A673 (cell line): Measurements from ENCODE around the gene ACTL7A. TPM values are rescaled to one million over a fixed set of nuclear protein-coding genes. Genes with fewer than 3 reads are reported as not detected.

Source experiments
- BruUV-seq: library from RNA; stranded (reverse); fragments of 400-500 nt; replicated peaks from 2 replicates; lab custom pipeline; 2021; lab: Mats Ljungman, UMichigan
- CTCF ChIA-PET: fragments of 300-600 bp; sonication (Branson Sonifier 250); formaldehyde crosslinking; loops from one replicate; lab custom pipeline; 2022; ENCODE audit warnings: antibody characterized with exemption; lab: Charles Lee
- POLR2A ChIA-PET: fragments of 300-600 bp; sonication (Branson Sonifier 250); formaldehyde crosslinking; loops from one replicate; lab custom pipeline; 2022; ENCODE audit warnings: antibody characterized with exemption; ENCODE audit not compliant: low non-redundant PET; lab: Charles Lee
- DNase-seq: peaks from one replicate; pipeline ENCODE4 v3.0.0-alpha.2; 2015; ENCODE audit warnings: low spot score
- H3K27ac ChIP-seq: fragments of 200-600 bp; sonication (generic); 2 replicates; pipeline ENCODE4 v1.5.1; 2016; ENCODE audit warnings: mixed run types, low read depth, mild to moderate bottlenecking, mixed read lengths, antibody characterized with exemption, low read length; ENCODE audit not compliant: poor library complexity, severe bottlenecking
- H3K27me3 ChIP-seq: fragments of 200-600 bp; sonication (generic); replicated peaks from 2 replicates; pipeline ENCODE4 v1.6.1; 2017; ENCODE audit warnings: mixed run types, low read depth, mild to moderate bottlenecking, mixed read lengths, antibody characterized with exemption, low read length; ENCODE audit not compliant: insufficient read depth, poor library complexity
- H3K36me3 ChIP-seq: fragments of 200-600 bp; sonication (generic); 2 replicates; pipeline ENCODE4 v1.6.1; 2016; ENCODE audit warnings: mixed run types, mild to moderate bottlenecking, mixed read lengths, antibody characterized with exemption, low read length; ENCODE audit not compliant: insufficient read depth, poor library complexity, severe bottlenecking
- H3K4me1 ChIP-seq: fragments of 200-600 bp; sonication (generic); 2 replicates; pipeline ENCODE4 v1.6.1; 2017; ENCODE audit warnings: mixed run types, mild to moderate bottlenecking, mixed read lengths, antibody characterized with exemption, low read length; ENCODE audit not compliant: insufficient read depth, poor library complexity, severe bottlenecking
- H3K4me3 ChIP-seq: fragments of 200-600 bp; sonication (generic); 2 replicates; pipeline ENCODE4 v1.5.1; 2016; ENCODE audit warnings: low read depth, mixed run types, mild to moderate bottlenecking, mixed read lengths, low read length; ENCODE audit not compliant: poor library complexity, severe bottlenecking
- H3K9me3 ChIP-seq: fragments of 200-600 bp; sonication (generic); 2 replicates; pipeline ENCODE4 v1.6.1; 2016; ENCODE audit warnings: mixed run types, low read depth, mild to moderate bottlenecking, mixed read lengths, antibody characterized with exemption, low read length; ENCODE audit not compliant: poor library complexity, severe bottlenecking
- EZH2 ChIP-seq: fragments of 200-600 bp; sonication (generic); IDR thresholded peaks from 2 replicates; pipeline ENCODE4 v1.6.1; 2017; ENCODE audit warnings: borderline replicate concordance, low read depth, mild to moderate bottlenecking, mixed read lengths, antibody characterized with exemption, low read length; ENCODE audit not compliant: poor library complexity, severe bottlenecking
- intact Hi-C: fragments of 100-400 bp; cut with micrococcal nuclease; formaldehyde crosslinking; loops from one replicate; pipeline ENCODE4 v1.10.0; 2022; ENCODE audit not compliant: unreplicated experiment
- total RNA-seq: library from RNA; stranded (reverse); gene quantifications from 2 replicates; pipeline ENCODE4 v1.2.3, GENCODE V29; 2021
- TF ChIP-seq, protein P1 (sequence below): fragments of 300-800, 200-600 bp; sonication (generic); conservative IDR thresholded peaks from 2 replicates; pipeline ENCODE4 v1.5.1; 2017; ENCODE audit warnings: low read depth, mild to moderate bottlenecking, antibody characterized with exemption, low read length, moderate library complexity, mixed read lengths

ACTL7A gene
- total RNA-seq, 1 experiment from 2014 or later, result not detected

GRCh38 chr9:108874058-108874788 is 12.2 kb downstream of the ACTL7A start:
- intact Hi-C loops, result no loop called here
- DNase-seq, result no peak
- no peaks in the 10 kb centered on the region for H3K4me1 ChIP-seq
- no TSS peak for BruUV-seq
- no peak overlapping the region for H3K4me3 ChIP-seq
- no peak for TF ChIP-seq EZH2
- TF ChIP-seq, protein P1, sequence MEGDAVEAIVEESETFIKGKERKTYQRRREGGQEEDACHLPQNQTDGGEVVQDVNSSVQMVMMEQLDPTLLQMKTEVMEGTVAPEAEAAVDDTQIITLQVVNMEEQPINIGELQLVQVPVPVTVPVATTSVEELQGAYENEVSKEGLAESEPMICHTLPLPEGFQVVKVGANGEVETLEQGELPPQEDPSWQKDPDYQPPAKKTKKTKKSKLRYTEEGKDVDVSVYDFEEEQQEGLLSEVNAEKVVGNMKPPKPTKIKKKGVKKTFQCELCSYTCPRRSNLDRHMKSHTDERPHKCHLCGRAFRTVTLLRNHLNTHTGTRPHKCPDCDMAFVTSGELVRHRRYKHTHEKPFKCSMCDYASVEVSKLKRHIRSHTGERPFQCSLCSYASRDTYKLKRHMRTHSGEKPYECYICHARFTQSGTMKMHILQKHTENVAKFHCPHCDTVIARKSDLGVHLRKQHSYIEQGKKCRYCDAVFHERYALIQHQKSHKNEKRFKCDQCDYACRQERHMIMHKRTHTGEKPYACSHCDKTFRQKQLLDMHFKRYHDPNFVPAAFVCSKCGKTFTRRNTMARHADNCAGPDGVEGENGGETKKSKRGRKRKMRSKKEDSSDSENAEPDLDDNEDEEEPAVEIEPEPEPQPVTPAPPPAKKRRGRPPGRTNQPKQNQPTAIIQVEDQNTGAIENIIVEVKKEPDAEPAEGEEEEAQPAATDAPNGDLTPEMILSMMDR, result no peak
- CTCF ChIA-PET, result no interaction called here
- POLR2A ChIA-PET, result interaction anchor here (0.6 kb wide), 1 partner anchor 11 kb away, joined by 4 read pairs; no protein-coding TSS in a partner anchor
- H3K27ac ChIP-seq, result no peak overlapping the region
- H3K36me3 ChIP-seq, result peaks cover 38% of the 10 kb centered on the region
- no peaks in the 10 kb centered on the region for H3K27me3 ChIP-seq
- no peaks in the 10 kb centered on the region for H3K9me3 ChIP-seq

- no TSS peak for BruUV-seq
- intact Hi-C loops, result no loop called here
- POLR2A ChIA-PET, result interaction anchor here (0.8 kb wide), 1 partner anchor 13 kb away, joined by 12 read pairs; no protein-coding TSS in a partner anchor
Measured at GRCh38 chr9:108876425-108876824, 14.4 kb downstream of the ACTL7A start.

GRCh38 chr9:108877524-108877923 is 15.5 kb downstream of the ACTL7A start:
- H3K4me1 ChIP-seq, result no peaks in the 10 kb centered on the region
- BruUV-seq, result no TSS peak
- TF ChIP-seq, protein P1, result no peak
- no peak for TF ChIP-seq EZH2
- peaks cover 48% of the 10 kb centered on the region for H3K36me3 ChIP-seq
- no peaks in the 10 kb centered on the region for H3K9me3 ChIP-seq
- intact Hi-C loops, result no loop called here
- POLR2A ChIA-PET, result no interaction called here
- no peak overlapping the region for H3K4me3 ChIP-seq
- H3K27me3 ChIP-seq, result no peaks in the 10 kb centered on the region
- no peak for DNase-seq
- no peak overlapping the region for H3K27ac ChIP-seq
- CTCF ChIA-PET, result no interaction called here

More at GRCh38 chr9:108876425-108876824, 14.4 kb downstream of the ACTL7A start:
- Histone ChIP-seq H3K36me3 (peaks cover 47% of the 10 kb centered on the region), H3K4me3 (no peak overlapping the region), H3K27ac (no peak overlapping the region), H3K4me1 (no peaks in the 10 kb centered on the region), H3K9me3 (no peaks in the 10 kb centered on the region), H3K27me3 (no peaks in the 10 kb centered on the region)
- CTCF ChIA-PET, result no interaction called here
- TF ChIP-seq, protein P1, result no peak
- TF ChIP-seq EZH2, result no peak
- DNase-seq, result no peak
